ENCODE results near the gene SLC27A6. TPM values are rescaled to one million over a fixed set of nuclear protein-coding genes. Genes with fewer than 3 reads are reported as not detected.

SLC27A6 gene
- total RNA-seq, 1 experiment from 2014 or later, result not detected

DNA sequence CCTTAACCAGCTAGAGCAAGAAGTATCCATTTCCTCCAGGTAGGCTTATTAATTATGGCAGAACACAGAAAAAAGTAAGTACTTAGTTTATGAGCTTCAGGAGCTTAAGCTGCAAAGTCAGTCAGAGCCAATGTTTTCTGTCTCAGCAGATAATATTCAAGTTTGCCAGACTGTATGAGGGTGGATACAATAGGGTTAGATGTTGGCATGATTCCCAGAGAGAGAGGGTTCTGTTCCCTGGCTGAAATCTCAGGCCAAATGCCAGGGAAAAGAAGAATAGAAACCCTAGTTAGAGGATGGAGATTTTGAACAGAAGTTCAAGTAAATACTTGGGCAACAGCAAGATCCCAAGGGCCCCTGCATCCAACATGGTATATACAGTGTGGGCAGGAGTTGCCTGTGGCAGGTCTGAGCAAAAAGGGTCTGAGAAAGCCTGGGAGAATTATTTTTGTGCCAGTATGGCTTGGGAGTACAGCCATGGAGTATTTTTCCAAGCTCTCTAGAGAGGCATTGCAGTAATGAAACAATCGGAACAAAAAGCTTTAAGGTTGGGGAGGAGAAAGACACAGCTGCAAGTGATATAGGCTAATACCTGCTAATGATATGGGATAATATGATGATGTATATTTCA is 98.3 kb downstream of the SLC27A6 start:
- no peak for DNase-seq (ENCODE audit: low read depth)

GRCh38 chr5:129065721-129066120 is 100.4 kb downstream of the SLC27A6 start:
- no peak for DNase-seq (ENCODE audit: low read depth)

- DNase-seq (ENCODE audit: low read depth), result no peak
These were observed 102.5 kb downstream of the SLC27A6 start for GRCh38 chr5:129067745-129068144.

- DNase-seq (ENCODE audit: low read depth), result no peak
These were observed 104.0 kb downstream of the SLC27A6 start for GRCh38 chr5:129069292-129069691.

GRCh38 chr5:129073111-129073510 is 107.8 kb downstream of the SLC27A6 start:
- DNase-seq (ENCODE audit: low read depth), result no peak

- no peak for DNase-seq (ENCODE audit: low read depth)
These were observed 109.6 kb downstream of the SLC27A6 start for GRCh38 chr5:129074903-129075302.

DNA sequence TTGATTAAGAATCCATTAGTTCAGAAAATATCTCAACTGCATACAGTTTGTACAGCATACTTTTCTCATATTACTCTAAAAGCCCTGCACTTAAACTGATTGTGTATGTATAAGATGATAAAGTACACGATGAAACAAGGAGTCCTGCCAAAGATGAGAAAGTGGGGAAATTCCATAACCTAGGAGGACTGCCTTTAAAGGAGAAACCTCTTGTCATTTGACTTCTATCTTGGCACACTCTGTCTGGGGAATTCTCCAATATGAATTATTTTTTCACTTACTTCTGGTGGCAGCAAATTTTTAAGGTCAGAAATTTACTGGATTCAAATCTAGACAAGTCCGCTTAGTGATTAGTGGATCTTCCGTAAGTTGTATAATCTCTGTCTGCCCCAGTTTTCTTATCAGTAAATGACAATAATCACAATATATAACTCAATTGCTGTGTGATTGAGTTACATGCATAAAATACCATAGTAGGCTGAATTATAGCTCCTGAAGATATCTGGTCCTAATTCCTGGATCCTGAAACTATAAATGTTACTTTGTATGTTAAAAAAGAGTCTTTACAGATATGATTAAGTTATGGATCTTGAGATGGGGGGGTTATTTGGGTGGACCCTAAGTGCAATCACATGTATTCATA is 112.3 kb downstream of the SLC27A6 start:
- DNase-seq (ENCODE audit: low read depth), result no peak

DNA sequence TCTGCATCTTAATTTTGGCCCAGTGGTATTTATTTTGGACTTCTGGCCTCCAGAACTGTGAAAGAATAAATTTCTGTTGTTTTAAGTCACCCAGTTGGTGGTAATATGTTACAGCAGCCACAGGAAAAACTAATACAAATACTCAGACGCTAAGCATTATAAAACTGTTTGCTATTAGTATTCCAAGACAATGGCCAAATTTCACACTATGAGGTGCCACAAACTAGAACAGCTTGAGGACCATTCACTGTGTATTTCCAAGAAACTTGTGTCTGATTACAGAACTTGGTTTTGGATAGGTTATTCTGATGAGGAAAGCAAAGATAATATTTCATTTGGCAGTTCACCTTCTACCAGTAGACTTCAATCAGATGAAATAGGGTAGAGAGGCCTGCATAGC is 113.0 kb downstream of the SLC27A6 start:
- no peak for DNase-seq (ENCODE audit: low read depth)

GRCh38 chr5:129078660-129079059 is 113.4 kb downstream of the SLC27A6 start:
- DNase-seq (ENCODE audit: low read depth), result no peak

- DNase-seq (ENCODE audit: low read depth), result no peak
These were observed 114.2 kb downstream of the SLC27A6 start for GRCh38 chr5:129079496-129079895.

GRCh38 chr5:129080766-129081165 is 115.5 kb downstream of the SLC27A6 start:
- DNase-seq (ENCODE audit: low read depth), result no peak

- no peak for DNase-seq (ENCODE audit: low read depth)
These were observed 117.2 kb downstream of the SLC27A6 start for GRCh38 chr5:129082225-129083136.

Other genes starting within 250 kb of the SLC27A6 start
- gene ISOC1, start 129.3 kb downstream of the SLC27A6 start, total RNA-seq (2014; rRNA removed; shearing (Covaris generic)), result 13.0 and 13.1 TPM in 2 replicates

Measured in RPMI7951 (cell line).